ENCODE measurements around the gene REG4.

DNA sequence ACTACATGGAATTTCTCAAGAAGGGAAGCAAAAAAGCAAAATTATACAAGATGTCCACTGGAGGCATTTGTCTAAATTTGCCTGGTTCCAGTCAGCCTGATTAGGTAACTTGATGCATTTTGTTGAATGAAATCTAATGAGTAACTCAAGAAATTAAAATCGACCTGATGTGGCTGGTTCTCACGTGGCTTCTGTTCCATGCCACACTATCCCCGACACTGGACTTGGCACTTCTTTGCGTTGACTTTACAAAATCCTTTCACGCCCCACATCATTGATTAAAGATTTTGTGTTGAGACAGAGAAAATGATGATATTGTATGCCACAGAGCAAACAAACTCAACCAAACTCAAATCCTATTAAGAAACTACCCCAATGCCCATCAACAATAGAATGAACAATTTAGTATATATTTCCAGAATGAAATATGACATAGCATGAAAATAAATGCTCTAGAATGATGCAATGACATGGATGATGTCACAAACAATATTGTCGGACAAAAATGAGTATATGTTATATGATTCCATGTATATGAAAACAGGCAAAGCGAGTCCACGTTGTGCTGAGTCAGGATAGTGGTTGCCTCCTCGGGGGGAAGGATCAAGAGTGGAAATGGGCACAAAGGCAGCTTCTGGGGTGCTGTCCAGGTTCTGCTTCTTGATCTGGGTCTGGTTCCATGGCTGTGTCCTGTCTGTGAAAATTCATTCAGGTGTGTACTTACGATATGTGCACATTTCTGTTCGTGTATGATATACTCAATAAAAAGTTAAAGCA is 29.6 kb downstream of the REG4 start:
- TF ChIP-seq, protein P1, sequence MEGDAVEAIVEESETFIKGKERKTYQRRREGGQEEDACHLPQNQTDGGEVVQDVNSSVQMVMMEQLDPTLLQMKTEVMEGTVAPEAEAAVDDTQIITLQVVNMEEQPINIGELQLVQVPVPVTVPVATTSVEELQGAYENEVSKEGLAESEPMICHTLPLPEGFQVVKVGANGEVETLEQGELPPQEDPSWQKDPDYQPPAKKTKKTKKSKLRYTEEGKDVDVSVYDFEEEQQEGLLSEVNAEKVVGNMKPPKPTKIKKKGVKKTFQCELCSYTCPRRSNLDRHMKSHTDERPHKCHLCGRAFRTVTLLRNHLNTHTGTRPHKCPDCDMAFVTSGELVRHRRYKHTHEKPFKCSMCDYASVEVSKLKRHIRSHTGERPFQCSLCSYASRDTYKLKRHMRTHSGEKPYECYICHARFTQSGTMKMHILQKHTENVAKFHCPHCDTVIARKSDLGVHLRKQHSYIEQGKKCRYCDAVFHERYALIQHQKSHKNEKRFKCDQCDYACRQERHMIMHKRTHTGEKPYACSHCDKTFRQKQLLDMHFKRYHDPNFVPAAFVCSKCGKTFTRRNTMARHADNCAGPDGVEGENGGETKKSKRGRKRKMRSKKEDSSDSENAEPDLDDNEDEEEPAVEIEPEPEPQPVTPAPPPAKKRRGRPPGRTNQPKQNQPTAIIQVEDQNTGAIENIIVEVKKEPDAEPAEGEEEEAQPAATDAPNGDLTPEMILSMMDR (conservative IDR thresholded peaks at IDR 0.05; ENCODE audit: low read depth, low read length) = no peak
- TF ChIP-seq MAZ (IDR thresholded peaks at IDR 0.05; ENCODE audit: borderline replicate concordance, low read depth, low read length) (no peak), RFX5 (IDR thresholded peaks at IDR 0.05; ENCODE audit: low read depth, low read length) (no peak)
